Panc1 (cell line): ENCODE measurements around the gene TMEM151B. TPM values are rescaled to one million over a fixed set of nuclear protein-coding genes. Genes with fewer than 3 reads are reported as not detected.

ENCODE experiments used
- ATAC-seq: fragments of 200-7000 bp; cut with Tn5 transposase; 2 replicates; pipeline ENCODE4 v1.9.1; 2020; ENCODE audit warnings: mild to moderate bottlenecking, moderate library complexity
- BruUV-seq: library from RNA; stranded (reverse); fragments of 400-500 nt; replicated peaks from 2 replicates; lab custom pipeline; 2021; lab: Mats Ljungman, UMichigan
- CTCF ChIA-PET: fragments of 300-600 bp; sonication (Branson Sonifier 250); formaldehyde crosslinking; loops from one replicate; lab custom pipeline; 2022; ENCODE audit warnings: antibody characterized with exemption; lab: Charles Lee
- POLR2A ChIA-PET: fragments of 300-600 bp; sonication (Branson Sonifier 250); formaldehyde crosslinking; loops from one replicate; lab custom pipeline; 2022; ENCODE audit warnings: antibody characterized with exemption; lab: Charles Lee
- DNase-seq: peaks from one replicate; pipeline ENCODE4 v3.0.0-alpha.2; 2010; ENCODE audit warnings: low read depth, low spot score
- H3K27ac ChIP-seq: 2 replicates; pipeline ENCODE4 v1.5.1; 2011; ENCODE audit warnings: mild to moderate bottlenecking, low read length, inconsistent platforms
- H3K27me3 ChIP-seq: fragments of 200-500 bp; sonication (Bioruptor generic); 2 replicates; pipeline ENCODE4 v1.6.0; 2014; ENCODE audit warnings: low read length, inconsistent platforms; ENCODE audit not compliant: control insufficient read depth, insufficient read depth
- H3K36me3 ChIP-seq: fragments of 200-500 bp; sonication (Bioruptor generic); 2 replicates; pipeline ENCODE4 v1.5.1; 2014; ENCODE audit warnings: inconsistent platforms, mild to moderate bottlenecking, low read length, moderate library complexity; ENCODE audit not compliant: control insufficient read depth, insufficient read depth
- H3K4me1 ChIP-seq: 2 replicates; pipeline ENCODE4 v1.5.1; 2011; ENCODE audit warnings: inconsistent platforms, mild to moderate bottlenecking, low read length, moderate library complexity; ENCODE audit not compliant: control insufficient read depth, insufficient read depth
- H3K4me3 ChIP-seq, 2 experiments: 2 replicates each; pipeline ENCODE4 v1.5.1; 2011 to 2012; ENCODE audit warnings: low read depth in 2 of 2, low read length in 2 of 2, mild to moderate bottlenecking in 2 of 2, inconsistent platforms in 1 of 2, moderate library complexity in 1 of 2
- H3K9me3 ChIP-seq: fragments of 200-500 bp; sonication (Bioruptor generic); 2 replicates; pipeline ENCODE4 v1.5.1; 2014; ENCODE audit warnings: low read depth, mild to moderate bottlenecking, inconsistent platforms, low read length, moderate library complexity; ENCODE audit not compliant: control insufficient read depth, insufficient read depth
- CTCF ChIP-seq: fragments of 450-650 bp; IDR thresholded peaks from 2 replicates; pipeline ENCODE4 v1.5.1; 2017; ENCODE audit warnings: mild to moderate bottlenecking
- POLR2AphosphoS5 ChIP-seq: IDR thresholded peaks from 2 replicates; pipeline ENCODE4 v1.6.1; 2012; ENCODE audit warnings: mild to moderate bottlenecking, low read depth, low read length, moderate library complexity
- REST ChIP-seq, 2 experiments: IDR thresholded peaks; 2 replicates each; pipeline ENCODE4 v1.6.1; 2011 to 2012; ENCODE audit warnings: low read depth in 2 of 2, control low read depth in 1 of 2, low read length in 1 of 2, mild to moderate bottlenecking in 1 of 2, moderate library complexity in 1 of 2; ENCODE audit not compliant: insufficient read depth in 1 of 2
- SIN3A ChIP-seq: IDR thresholded peaks from 2 replicates; pipeline ENCODE4 v1.6.1; 2012; ENCODE audit warnings: low read depth, mild to moderate bottlenecking, low read length, moderate library complexity, borderline replicate concordance; ENCODE audit not compliant: insufficient read depth
- TCF7L2 ChIP-seq: IDR thresholded peaks from 2 replicates; pipeline ENCODE4 v1.6.1; 2011; ENCODE audit warnings: mild to moderate bottlenecking, low read depth, low read length, inconsistent platforms
- in situ Hi-C: cut with HindIII; loops from 2 replicates; pipeline ENCODE4 v1.10.0; 2016; ENCODE audit warnings: low sequenced_read_pairs, low pct_unique_long_range_greater_than_20kb
- intact Hi-C: fragments of 100-400 bp; cut with micrococcal nuclease; formaldehyde crosslinking; loops from one replicate; pipeline ENCODE4 v1.10.0; 2022; ENCODE audit not compliant: unreplicated experiment
- total RNA-seq: library from RNA; stranded (reverse); gene quantifications from one replicate; pipeline ENCODE4 v1.2.1, GENCODE V29; 2021; ENCODE audit not compliant: unreplicated experiment

Gene TMEM151B
- total RNA-seq, 1 experiment from 2014 or later, result 0.18 TPM

- Histone ChIP-seq H3K36me3 (no peaks in the 10 kb centered on the region), H3K9me3 (no peaks in the 10 kb centered on the region), H3K4me1 (peaks cover 6% of the 10 kb centered on the region; the same call in 1 of the 2 replicates), H3K4me3 (no peak overlapping the region), H3K27me3 (peaks cover 3% of the 10 kb centered on the region), H3K27ac (no peak overlapping the region)
- ChIA-PET CTCF (no interaction called here), POLR2A (interaction anchor here (0.7 kb wide), 1 partner anchor 250 kb away, joined by 3 read pairs; no protein-coding TSS in a partner anchor)
- intact Hi-C loops, result no loop called here
- ATAC-seq (no peak), DNase-seq (no peak)
- TF ChIP-seq TCF7L2 (no peak), SIN3A (no peak), REST (IDR thresholded peaks at IDR 0.05; ENCODE audit: insufficient read depth in 1 of 2, low read depth in 2 of 2, low read length in 1 of 2) (no peak), CTCF (no peak), POLR2AphosphoS5 (no peak)
- in situ Hi-C loops, result no loop called here
- BruUV-seq, result no TSS peak
Observed at GRCh38 chr6:44341095-44341890, 71.0 kb downstream of the TMEM151B start.

- in situ Hi-C loops, result no loop called here
- TF ChIP-seq TCF7L2, result no peak
- TF ChIP-seq CTCF, result no peak
- no peak for TF ChIP-seq SIN3A
- no peak for TF ChIP-seq POLR2AphosphoS5
- TF ChIP-seq REST (IDR thresholded peaks at IDR 0.05; ENCODE audit: insufficient read depth in 1 of 2, low read depth in 2 of 2, low read length in 1 of 2), result no peak
- intact Hi-C loops, result no loop called here
Observed at GRCh38 chr6:44342052-44342451, 71.8 kb downstream of the TMEM151B start.

More at GRCh38 chr6:44342052-44342451, 71.8 kb downstream of the TMEM151B start:
- Histone ChIP-seq H3K27ac (no peak overlapping the region), H3K4me1 (peaks cover 6% of the 10 kb centered on the region; the same call in 1 of the 2 replicates), H3K36me3 (no peaks in the 10 kb centered on the region), H3K4me3 (no peak overlapping the region), H3K27me3 (peaks cover 3% of the 10 kb centered on the region; the same call in 1 of the 2 replicates), H3K9me3 (no peaks in the 10 kb centered on the region)
- DNase-seq (no peak), ATAC-seq (no peak)
- no TSS peak for BruUV-seq
- CTCF ChIA-PET, result no interaction called here
- POLR2A ChIA-PET, result interaction anchor here (0.7 kb wide), 1 partner anchor 251 kb away, joined by 3 read pairs; no protein-coding TSS in a partner anchor
